BJ (cell line): Measurements from ENCODE around the gene HS3ST3B1. TPM values are rescaled to one million over a fixed set of nuclear protein-coding genes. Genes with fewer than 3 reads are reported as not detected.

Experiments used
- CTCF ChIA-PET: fragments of 350-600 bp; formaldehyde crosslinking; extraction: SDS; loops from one replicate; lab custom pipeline; 2021; ENCODE audit warnings: antibody characterized with exemption, inconsistent platforms; lab: Yijun Ruan, JAX
- POLR2A ChIA-PET: fragments of 300-600 bp; sonication (Branson Sonifier 250); formaldehyde crosslinking; extraction: SDS; loops from one replicate; lab custom pipeline; 2021; ENCODE audit warnings: antibody characterized with exemption; lab: Charles Lee
- DNase-seq: peaks from one replicate; pipeline ENCODE4 v3.0.0-alpha.2; 2011; ENCODE audit warnings: low read depth
- H3K27me3 ChIP-seq: 2 replicates; pipeline ENCODE4 v1.6.0; 2011; ENCODE audit warnings: low read length; ENCODE audit not compliant: control insufficient read depth, insufficient read depth
- H3K36me3 ChIP-seq: 2 replicates; pipeline ENCODE4 v1.5.1; 2011; ENCODE audit warnings: low read length; ENCODE audit not compliant: control insufficient read depth, insufficient read depth
- H3K4me3 ChIP-seq: 2 replicates; pipeline ENCODE4 v1.5.1; 2011; ENCODE audit warnings: low read depth, mild to moderate bottlenecking, control low read depth, low read length
- CTCF ChIP-seq: IDR thresholded peaks from 2 replicates; pipeline ENCODE4 v1.5.1; 2011; ENCODE audit warnings: low read depth, mild to moderate bottlenecking, control low read depth, inconsistent platforms, low read length, moderate library complexity; ENCODE audit not compliant: insufficient read depth
- polyA plus RNA-seq: library from polyadenylated mRNA; depleted of rRNA; stranded (reverse); fragments of >200 nt; gene quantifications from 2 replicates; pipeline ENCODE4 v1.2.3, GENCODE V29; 2011

HS3ST3B1 gene
- polyA plus RNA-seq, 1 experiment: 3.4 TPM

GRCh38 chr17:14341866-14342265 is 41.0 kb downstream of the HS3ST3B1 start:
- no peaks in the 10 kb centered on the region for H3K27me3 ChIP-seq
- CTCF ChIA-PET: interaction anchor here (0.6 kb wide), 1 partner anchor 577 kb away, joined by 4 read pairs; no protein-coding TSS in a partner anchor
- no peak for DNase-seq
- POLR2A ChIA-PET: no interaction called here
- H3K36me3 ChIP-seq: peaks cover 8% of the 10 kb centered on the region; the same call in 1 of the 2 replicates
- no peak for TF ChIP-seq CTCF
- no peak overlapping the region for H3K4me3 ChIP-seq

- CTCF ChIA-PET: no interaction called here
- Histone ChIP-seq H3K27me3 (no peaks in the 10 kb centered on the region), H3K36me3 (peaks cover 9% of the 10 kb centered on the region; the same call in 1 of the 2 replicates), H3K4me3 (no peak overlapping the region)
- no peak for TF ChIP-seq CTCF
- no peak for DNase-seq
- POLR2A ChIA-PET: no interaction called here
Observed at GRCh38 chr17:14346801-14347200, 45.9 kb downstream of the HS3ST3B1 start.

- H3K27me3 ChIP-seq: no peaks in the 10 kb centered on the region
- ChIA-PET CTCF (interaction anchor here (0.6 kb wide), 1 partner anchor 1306 kb away, joined by 3 read pairs; no protein-coding TSS in a partner anchor), POLR2A (no interaction called here)
- no peak overlapping the region for H3K4me3 ChIP-seq
- H3K36me3 ChIP-seq: peaks cover 5% of the 10 kb centered on the region; the same call in 1 of the 2 replicates
- no peak for TF ChIP-seq CTCF
- no peak for DNase-seq
Observed at GRCh38 chr17:14351493-14351892, 50.6 kb downstream of the HS3ST3B1 start.

- H3K27me3 ChIP-seq: no peaks in the 10 kb centered on the region
- H3K36me3 ChIP-seq: peaks cover 1% of the 10 kb centered on the region; the same call in 1 of the 2 replicates
- no peak overlapping the region for H3K4me3 ChIP-seq
- POLR2A ChIA-PET: no interaction called here
- CTCF ChIA-PET: interaction anchor here (0.6 to 1.0 kb wide), 2 partner anchors 10 to 608 kb away, joined by 3 read pairs; no protein-coding TSS in a partner anchor
- no peak for TF ChIP-seq CTCF
- DNase-seq: no peak
Observed at GRCh38 chr17:14352136-14352535, 51.3 kb downstream of the HS3ST3B1 start.

- CTCF ChIA-PET: interaction anchor here (1.4 kb wide), 1 partner anchor 12 kb away, joined by 3 read pairs; no protein-coding TSS in a partner anchor
- POLR2A ChIA-PET: no interaction called here
Observed at GRCh38 chr17:14353861-14354474, 53.1 kb downstream of the HS3ST3B1 start.

More at GRCh38 chr17:14353861-14354474, 53.1 kb downstream of the HS3ST3B1 start:
- no peak for DNase-seq
- TF ChIP-seq CTCF: no peak
- H3K36me3 ChIP-seq: peaks cover 1% of the 10 kb centered on the region; the same call in 1 of the 2 replicates
- no peaks in the 10 kb centered on the region for H3K27me3 ChIP-seq
- no peak overlapping the region for H3K4me3 ChIP-seq
